GM21723 (cell line): ENCODE measurements around the gene BTN1A1.
"Not testable (repeated sequence)": the region's sequence is repeated elsewhere in the genome, so short reads cannot be mapped to it uniquely, and the experiment has no call there.

Source experiments
- ATAC-seq: cut with Tn5 transposase; IDR thresholded peaks from one replicate; pipeline ENCODE4 v1.9.1; 2021; ENCODE audit warnings: mild to moderate bottlenecking, moderate library complexity; ENCODE audit not compliant: unreplicated experiment

BTN1A1 gene

GRCh38 chr6:26536571-26537159 lies 36.6 kb downstream of the BTN1A1 start:
- no peak for ATAC-seq

- peak; percentile 52 for ATAC-seq
Observed at GRCh38 chr6:26537160-26537845, 37.2 kb downstream of the BTN1A1 start.

GRCh38 chr6:26537846-26538571 lies 37.9 kb downstream of the BTN1A1 start, which contains the start of gene HMGN4:
Gene HMGN4 (plus strand): TSS chr6:26538366. CDS start chr6:26545207, 6,841 bp downstream.
- ATAC-seq: peak; percentile 65

- no peak for ATAC-seq
Observed at GRCh38 chr6:26538572-26538902, 38.4 kb downstream of the BTN1A1 start.

- ATAC-seq: no peak
Observed at GRCh38 chr6:26539071-26539615, 39.0 kb downstream of the BTN1A1 start.

GRCh38 chr6:26541579-26541978 lies 41.5 kb downstream of the BTN1A1 start:
- ATAC-seq: no peak

GRCh38 chr6:26543953-26544352 lies 43.9 kb downstream of the BTN1A1 start:
- ATAC-seq: no peak

GRCh38 chr6:26544473-26544872 lies 44.4 kb downstream of the BTN1A1 start:
- ATAC-seq: no peak

GRCh38 chr6:26545627-26546026 lies 45.5 kb downstream of the BTN1A1 start:
- no peak for ATAC-seq

GRCh38 chr6:26547363-26547762 lies 47.3 kb downstream of the BTN1A1 start:
- not testable (repeated sequence) for ATAC-seq

- no peak for ATAC-seq
Observed at GRCh38 chr6:26550250-26550993, 50.3 kb downstream of the BTN1A1 start.

- no peak for ATAC-seq
Observed at GRCh38 chr6:26552205-26552604, 52.1 kb downstream of the BTN1A1 start.

- ATAC-seq: no peak
Observed at GRCh38 chr6:26552640-26553188, 52.6 kb downstream of the BTN1A1 start.

- ATAC-seq: peak; percentile 49
Observed at GRCh38 chr6:26553264-26553634, 53.1 kb downstream of the BTN1A1 start.

GRCh38 chr6:26553635-26554446 lies 53.7 kb downstream of the BTN1A1 start:
- peak; percentile 32 for ATAC-seq

- no peak for ATAC-seq
Observed at GRCh38 chr6:26554447-26554696, 54.3 kb downstream of the BTN1A1 start.

GRCh38 chr6:26554697-26555504 lies 54.8 kb downstream of the BTN1A1 start:
- peak; percentile 38 for ATAC-seq

- ATAC-seq: no peak
Observed at GRCh38 chr6:26555505-26556262, 55.6 kb downstream of the BTN1A1 start.
